SK-N-SH (cell line): ENCODE results near the gene DENND5B. TPM values are rescaled to one million over a fixed set of nuclear protein-coding genes. Genes with fewer than 3 reads are reported as not detected.

Experiments used
- CTCF ChIA-PET: fragments of 300-600, 350-600 bp; formaldehyde crosslinking; extraction: SDS; loops from one replicate; lab custom pipeline; 2021; lab: Yijun Ruan, JAX
- POLR2A ChIA-PET: fragments of 350-600 bp; sonication (Branson Sonifier 250); formaldehyde crosslinking; extraction: SDS; loops from one replicate; lab custom pipeline; 2020; ENCODE audit warnings: antibody characterized with exemption, inconsistent platforms; lab: Yijun Ruan, JAX
- DNase-seq: peaks from one replicate; pipeline ENCODE4 v3.0.0; 2012
- H2AFZ ChIP-seq: fragments of 200-600 bp; sonication (generic); 2 replicates; pipeline ENCODE4 v1.8.1; 2016; ENCODE audit warnings: antibody characterized with exemption, mild to moderate bottlenecking, low read depth
- H3F3A ChIP-seq: fragments of 200-600 bp; sonication (generic); replicated peaks from 2 replicates; pipeline ENCODE3; 2016; ENCODE audit warnings: antibody characterized with exemption, mild to moderate bottlenecking; ENCODE audit not compliant: insufficient read depth
- H3K27ac ChIP-seq, 2 experiments: fragments of 200-500 bp in 1 of 2; fragments of 200-600 bp in 1 of 2; sonication (Bioruptor generic) in 1 of 2; sonication (generic), shearing (Covaris generic) in 1 of 2; 2 replicates each; pipeline versions ENCODE4 v1.5.1 to v1.6.1; 2014 to 2016; ENCODE audit warnings: low read depth in 2 of 2, inconsistent platforms in 1 of 2, low read length in 1 of 2, mild to moderate bottlenecking in 1 of 2, mixed read lengths in 1 of 2
- H3K27me3 ChIP-seq: fragments of 200-600 bp; sonication (generic), shearing (Covaris generic); 2 replicates; pipeline ENCODE4 v1.6.1; 2016; ENCODE audit warnings: mixed run types; ENCODE audit not compliant: insufficient read depth
- H3K36me3 ChIP-seq, 2 experiments: fragments of 200-500 bp in 1 of 2; fragments of 200-600 bp in 1 of 2; sonication (Bioruptor generic) in 1 of 2; sonication (generic) in 1 of 2; replicated peaks in 1 of 2; 2 replicates each; pipeline versions ENCODE3 to v1.5.1; 2014 to 2016; ENCODE audit warnings: low read length in 1 of 2, mild to moderate bottlenecking in 1 of 2; ENCODE audit not compliant: insufficient read depth in 2 of 2, control insufficient read depth in 1 of 2
- H3K4me1 ChIP-seq, 2 experiments: fragments of 200-500 bp in 1 of 2; fragments of 200-600 bp in 1 of 2; sonication (Bioruptor generic) in 1 of 2; sonication (generic), shearing (Covaris generic) in 1 of 2; 2 replicates each; pipeline versions ENCODE4 v1.5.1 to v1.6.1; 2014 to 2016; ENCODE audit warnings: low read depth in 1 of 2, low read length in 1 of 2, mixed run types in 1 of 2; ENCODE audit not compliant: insufficient read depth in 2 of 2, control insufficient read depth in 1 of 2
- H3K4me2 ChIP-seq: fragments of 200-600 bp; sonication (generic), shearing (Covaris generic); 2 replicates; pipeline ENCODE4 v1.6.1; 2017; ENCODE audit warnings: mixed run types
- H3K4me3 ChIP-seq, 2 experiments: fragments of 200-500 bp in 1 of 2; fragments of 200-600 bp in 1 of 2; sonication (Bioruptor generic) in 1 of 2; sonication (generic), shearing (Covaris generic) in 1 of 2; 2 replicates each; pipeline versions ENCODE4 v1.5.1 to v1.8.1; 2014 to 2016; ENCODE audit warnings: low read depth in 2 of 2, inconsistent platforms in 1 of 2, low read length in 1 of 2, mild to moderate bottlenecking in 1 of 2, mixed read lengths in 1 of 2, moderate library complexity in 1 of 2
- H3K79me2 ChIP-seq: fragments of 200-600 bp; sonication (generic); 2 replicates; pipeline ENCODE4 v1.8.1; 2017; ENCODE audit warnings: mild to moderate bottlenecking; ENCODE audit not compliant: insufficient read depth
- H3K9ac ChIP-seq: fragments of 200-600 bp; sonication (generic); 2 replicates; pipeline ENCODE4 v1.6.1; 2017; ENCODE audit warnings: mixed run types
- H3K9me2 ChIP-seq: fragments of 200-600 bp; sonication (generic); 2 replicates; pipeline ENCODE4 v1.6.1; 2017; ENCODE audit warnings: mixed run types
- H3K9me3 ChIP-seq: fragments of 200-600 bp; sonication (generic); 2 replicates; pipeline ENCODE4 v1.6.1; 2017; ENCODE audit warnings: mixed run types, mild to moderate bottlenecking, moderate library complexity
- H4K20me1 ChIP-seq: fragments of 200-600 bp; sonication (generic); 2 replicates; pipeline ENCODE4 v1.6.1; 2017; ENCODE audit warnings: mild to moderate bottlenecking, mixed run types; ENCODE audit not compliant: insufficient read depth
- CHD2 ChIP-seq: fragments of 150-350 bp; IDR thresholded peaks from 2 replicates; pipeline ENCODE4 v1.6.1; 2018; ENCODE audit warnings: low read length; ENCODE audit not compliant: partially characterized antibody
- EP300 ChIP-seq, 2 experiments: IDR thresholded peaks; 2 replicates each; pipeline versions ENCODE4 v1.4.0 to v1.6.1; 2012; ENCODE audit warnings: borderline replicate concordance in 1 of 2, low read depth in 1 of 2, low read length in 1 of 2
- FOSL2 ChIP-seq: IDR thresholded peaks from 2 replicates; pipeline ENCODE4 v1.4.0; 2012; ENCODE audit warnings: low read depth, mild to moderate bottlenecking, moderate library complexity, borderline replicate concordance
- FOXJ3 ChIP-seq: sonication (generic); formaldehyde crosslinking; IDR thresholded peaks from 2 replicates; pipeline ENCODE4 v1.5.1; 2020; ENCODE audit warnings: mild to moderate bottlenecking, missing genetic modification reagents
- FOXM1 ChIP-seq: IDR thresholded peaks from 2 replicates; pipeline ENCODE4 v1.4.0; 2012; ENCODE audit warnings: low read depth, mild to moderate bottlenecking
- IRF3 ChIP-seq: fragments of 150-350 bp; IDR thresholded peaks from 2 replicates; pipeline ENCODE4 v1.6.1; 2016; ENCODE audit warnings: mild to moderate bottlenecking, low read depth, low read length
- JUND ChIP-seq: IDR thresholded peaks from 2 replicates; pipeline ENCODE4 v1.4.0; 2012
- MAX ChIP-seq: IDR thresholded peaks from 2 replicates; pipeline ENCODE4 v1.4.0; 2012; ENCODE audit warnings: low read depth
- MEF2A ChIP-seq: IDR thresholded peaks from 2 replicates; pipeline ENCODE4 v1.4.0; 2012; ENCODE audit warnings: low read depth, borderline replicate concordance
- PBX3 ChIP-seq: IDR thresholded peaks from 2 replicates; pipeline ENCODE4; 2012
- RCOR1 ChIP-seq: fragments of 150-350 bp; IDR thresholded peaks from 2 replicates; pipeline ENCODE4 v1.6.1; 2017; ENCODE audit warnings: antibody characterized with exemption, low read length
- RFX5 ChIP-seq: IDR thresholded peaks from 2 replicates; pipeline ENCODE4 v1.6.1; 2012; ENCODE audit warnings: mild to moderate bottlenecking, improper control_type of control experiment, low read length
- RXRA ChIP-seq: IDR thresholded peaks from 2 replicates; pipeline ENCODE4 v1.4.0; 2012; ENCODE audit warnings: low read depth, mild to moderate bottlenecking, borderline replicate concordance
- SIN3A ChIP-seq: IDR thresholded peaks from 2 replicates; pipeline ENCODE4 v1.6.1; 2012; ENCODE audit warnings: low read depth, mild to moderate bottlenecking, low read length, moderate library complexity, borderline replicate concordance
- SMC3 ChIP-seq: IDR thresholded peaks from 2 replicates; pipeline ENCODE4 v1.6.1; 2012; ENCODE audit warnings: low read depth, low read length, improper control_type of control experiment
- TAF1 ChIP-seq: IDR thresholded peaks from 2 replicates; pipeline ENCODE4 v1.6.1; 2012; ENCODE audit warnings: low read depth, mild to moderate bottlenecking, low read length, moderate library complexity, borderline replicate concordance
- TCF12 ChIP-seq: IDR thresholded peaks from 2 replicates; pipeline ENCODE4 v1.4.0; 2012
- WGBS: methylation state at CpG from one replicate; pipeline ENCODE4 v1.1.6; 2017; ENCODE audit warnings: low lambda C conversion rate; 5-methylcytosine and 5-hydroxymethylcytosine counted together
- polyA plus RNA-seq, 3 experiments: library from polyadenylated mRNA; depleted of rRNA; stranded (reverse); fragments of >200 nt; gene quantifications; 2 replicates each; pipeline ENCODE4 v1.2.3, GENCODE V29; 2012
- TF ChIP-seq, protein P1 (sequence below): fragments of 150-350 bp; IDR thresholded peaks from 2 replicates; pipeline ENCODE4 v1.6.1; 2017; ENCODE audit warnings: antibody characterized with exemption, low read length, low read depth, borderline replicate concordance

Gene DENND5B
- polyA plus RNA-seq, 1 of the 3 experiments (the other 2 are of a cell fraction), result 5.3 TPM

DNA sequence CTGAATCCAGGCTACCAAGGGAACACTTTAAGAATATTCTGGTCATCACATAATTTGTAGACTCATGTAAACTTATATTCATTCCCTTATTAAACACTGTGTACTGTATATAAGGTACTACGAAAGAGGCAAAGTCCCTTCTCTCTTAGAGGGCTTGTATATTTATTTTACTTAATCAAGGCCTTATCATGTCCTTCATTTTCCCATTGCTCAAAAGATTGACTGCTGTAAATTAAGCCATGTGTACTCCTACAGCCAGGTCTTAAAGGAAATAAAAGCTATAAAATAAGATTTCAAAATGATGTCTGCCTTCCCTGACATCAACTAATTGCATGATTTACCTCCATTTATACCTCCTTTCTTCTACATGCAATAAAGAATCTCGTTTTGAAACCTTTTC, 5.0 kb downstream of the DENND5B start:
- no peaks in the 10 kb centered on the region for H3K9me2 ChIP-seq
- H3K4me1 ChIP-seq, result peaks cover 4 to 8% of the 10 kb centered on the region in 2 experiments; a peak in 3 of 4 replicates
- H3K79me2 ChIP-seq, result peaks cover 92% of the 10 kb centered on the region
- WGBS, result 87% methylated on average over 2 of the region's 2 CpGs
- no peaks in the 10 kb centered on the region for H3F3A ChIP-seq
- ChIA-PET CTCF (no interaction called here), POLR2A (no interaction called here)
- no peak overlapping the region for H3K9ac ChIP-seq
- no peak overlapping the region for H3K4me3 ChIP-seq
- no peaks in the 10 kb centered on the region for H3K27me3 ChIP-seq
- H3K4me2 ChIP-seq, result 0 out of 2 replicates have a peak overlapping the region, but pooled peaks have one; percentile 22
- H2AFZ ChIP-seq, result no peak overlapping the region
- no peak for DNase-seq
- H3K9me3 ChIP-seq, result no peaks in the 10 kb centered on the region
- peaks cover 3% of the 10 kb centered on the region; the same call in 1 of the 2 replicates for H4K20me1 ChIP-seq
- TF ChIP-seq FOXM1, result no peak
- TF ChIP-seq, all 33 proteins: peak for 0
- Histone ChIP-seq H3K36me3 (no peaks in the 10 kb centered on the region), H3K27ac (peak overlapping the region in 1 of 2 experiments; percentile 51; a peak in 2 of 4 replicates)

DNA sequence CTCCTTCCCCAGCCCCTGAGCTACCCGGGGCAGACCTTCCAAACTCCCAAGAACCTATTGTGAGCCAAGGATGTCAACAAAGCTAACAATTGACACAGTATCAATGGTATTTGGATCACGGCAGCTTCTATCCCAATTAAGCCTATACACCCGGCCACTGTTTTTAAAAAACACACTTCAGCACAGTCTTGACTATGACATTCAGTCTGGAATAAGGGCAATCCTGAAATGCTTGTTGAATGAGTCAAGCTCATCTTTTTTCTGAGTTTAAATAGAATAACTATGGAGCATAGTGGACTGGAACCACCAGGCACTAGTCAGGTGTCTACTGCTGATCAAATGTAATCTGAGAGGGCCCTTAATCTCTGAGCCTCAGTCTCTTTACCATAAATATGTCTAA, 5.7 kb downstream of the DENND5B start:
- Histone ChIP-seq H3F3A (no peaks in the 10 kb centered on the region), H3K4me1 (peaks cover 4 to 8% of the 10 kb centered on the region in 2 experiments; a peak in 3 of 4 replicates), H2AFZ (no peak overlapping the region), H3K9ac (no peak overlapping the region), H3K9me2 (no peaks in the 10 kb centered on the region), H4K20me1 (peaks cover 3% of the 10 kb centered on the region; the same call in 1 of the 2 replicates), H3K4me2 (0 out of 2 replicates have a peak overlapping the region, but pooled peaks have one; percentile 22), H3K36me3 (no peaks in the 10 kb centered on the region), H3K27ac (peak overlapping the region in 1 of 2 experiments; percentile 51; a peak in 2 of 4 replicates), H3K9me3 (no peaks in the 10 kb centered on the region), H3K27me3 (no peaks in the 10 kb centered on the region), H3K4me3 (no peak overlapping the region), H3K79me2 (peaks cover 97% of the 10 kb centered on the region)
- DNase-seq, result no peak
- TF ChIP-seq MEF2A (no peak), JUND (peak; percentile 15; the same call in 1 of the 2 replicates), RXRA (no peak), FOSL2 (peak; percentile 4; the same call in 1 of the 2 replicates), PBX3 (no peak), RCOR1 (no peak), SIN3A (no peak)
- ChIA-PET CTCF (interaction anchor here (0.9 kb wide), 1 partner anchor 183 kb away, joined by 3 read pairs; no protein-coding TSS in a partner anchor), POLR2A (no interaction called here)
- WGBS, result 54% methylated on average over 3 of the region's 3 CpGs

DNA sequence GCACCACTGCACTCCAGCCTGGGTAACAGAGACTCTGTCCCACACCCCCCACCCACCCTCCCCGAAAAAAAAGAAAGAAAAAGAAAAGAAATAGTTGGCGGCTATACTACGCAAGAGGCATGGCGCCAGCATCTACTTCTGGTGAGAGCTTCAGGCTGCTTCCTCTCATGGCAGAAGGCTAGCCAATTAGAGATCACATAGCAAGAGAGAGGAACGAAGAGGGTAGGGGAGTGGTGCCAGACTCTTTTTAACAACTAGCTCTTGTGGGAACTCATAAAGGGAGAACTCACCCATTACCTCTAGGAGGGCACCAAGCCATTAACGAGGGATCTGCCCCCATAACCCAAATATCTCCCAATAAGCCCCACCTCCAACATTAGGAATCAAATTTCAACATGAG, 6.2 kb downstream of the DENND5B start:
- H3K27ac ChIP-seq, result peak overlapping the region in 1 of 2 experiments; percentile 51; a peak in 2 of 4 replicates
- H3K27me3 ChIP-seq, result no peaks in the 10 kb centered on the region
- POLR2A ChIA-PET, result no interaction called here
- CTCF ChIA-PET, result interaction anchor here (0.9 kb wide), 1 partner anchor 182 kb away, joined by 3 read pairs; no protein-coding TSS in a partner anchor
- H3K9me2 ChIP-seq, result no peaks in the 10 kb centered on the region
- DNase-seq, result no peak
- peaks cover 98% of the 10 kb centered on the region for H3K79me2 ChIP-seq
- no peaks in the 10 kb centered on the region for H3K36me3 ChIP-seq
- H3K4me3 ChIP-seq, result no peak overlapping the region
- peaks cover 4 to 8% of the 10 kb centered on the region in 2 experiments; a peak in 3 of 4 replicates for H3K4me1 ChIP-seq
- no peaks in the 10 kb centered on the region for H3K9me3 ChIP-seq
- H3F3A ChIP-seq, result no peaks in the 10 kb centered on the region
- no peak overlapping the region for H3K9ac ChIP-seq
- H2AFZ ChIP-seq, result no peak overlapping the region
- H3K4me2 ChIP-seq, result 0 out of 2 replicates have a peak overlapping the region, but pooled peaks have one; percentile 22
- 95% methylated on average over 6 of the region's 6 CpGs for WGBS
- peaks cover 3% of the 10 kb centered on the region; the same call in 1 of the 2 replicates for H4K20me1 ChIP-seq
- TF ChIP-seq RFX5 (no peak), IRF3 (no peak), CHD2 (no peak), TCF12 (no peak), TAF1 (no peak), FOXJ3 (CRISPR knock-in tag) (no peak), SMC3 (no peak), EP300 (IDR thresholded peaks at IDR 0.05; ENCODE audit: borderline replicate concordance in 1 of 2, low read depth in 1 of 2, low read length in 1 of 2) (no peak), MAX (no peak)
- TF ChIP-seq, protein P1, sequence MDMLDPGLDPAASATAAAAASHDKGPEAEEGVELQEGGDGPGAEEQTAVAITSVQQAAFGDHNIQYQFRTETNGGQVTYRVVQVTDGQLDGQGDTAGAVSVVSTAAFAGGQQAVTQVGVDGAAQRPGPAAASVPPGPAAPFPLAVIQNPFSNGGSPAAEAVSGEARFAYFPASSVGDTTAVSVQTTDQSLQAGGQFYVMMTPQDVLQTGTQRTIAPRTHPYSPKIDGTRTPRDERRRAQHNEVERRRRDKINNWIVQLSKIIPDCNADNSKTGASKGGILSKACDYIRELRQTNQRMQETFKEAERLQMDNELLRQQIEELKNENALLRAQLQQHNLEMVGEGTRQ, result no peak
